Measurements from ENCODE around the gene SLC29A2.

Gene SLC29A2

GRCh38 chr11:66418168-66418985, 46.8 kb upstream of the SLC29A2 start:
- no peaks in the 10 kb centered on the region for H3K36me3 ChIP-seq (ENCODE audit: control insufficient read depth in 2 of 2, insufficient read depth in 1 of 2, low read length in 2 of 2)
- no peaks in the 10 kb centered on the region for H3K9me3 ChIP-seq (ENCODE audit: control insufficient read depth, insufficient read depth, low read depth, low read length)
- CTCF ChIA-PET: interaction anchor here (0.7 to 4.0 kb wide), 16 partner anchors 9 to 291 kb away, joined by 3 to 50 read pairs (median 3); no protein-coding TSS in a partner anchor
- no peak overlapping the region for H3K4me3 ChIP-seq (ENCODE audit: low read depth, low read length)
- no peak overlapping the region for H3K27ac ChIP-seq (ENCODE audit: extremely low read depth, low read depth, low read length)
- POLR2A ChIA-PET: interaction anchor here (0.5 to 1.5 kb wide), 3 partner anchors 9 to 102 kb away, joined by 3 to 6 read pairs (median 3); partner anchors contain the start of genes CD248 and MRPL11
- no peaks in the 10 kb centered on the region for H3K4me1 ChIP-seq (ENCODE audit: control insufficient read depth, insufficient read depth, low read length)
- no peak for TF ChIP-seq ZNF704 (tag by site-specific recombination; IDR thresholded peaks at IDR 0.05)
- 0 out of 2 replicates have a peak, but pooled peaks have one; percentile 4 for TF ChIP-seq ZNF623 (tag by site-specific recombination; IDR thresholded peaks at IDR 0.05)
- TF ChIP-seq ATF2 (tag by site-specific recombination; IDR thresholded peaks at IDR 0.05; ENCODE audit: low read depth): no peak
- TF ChIP-seq SCRT1 (tag by site-specific recombination; IDR thresholded peaks at IDR 0.05; ENCODE audit: borderline replicate concordance): no peak
- no peak for TF ChIP-seq ZNF488 (tag by site-specific recombination; IDR thresholded peaks at IDR 0.05)
- TF ChIP-seq PRDM6 (tag by site-specific recombination; IDR thresholded peaks at IDR 0.05): no peak
- no peak for TF ChIP-seq INSM2 (tag by site-specific recombination; IDR thresholded peaks at IDR 0.05)
- TF ChIP-seq ZNF341 (tag by site-specific recombination; IDR thresholded peaks at IDR 0.05; ENCODE audit: low read depth): 0 out of 2 replicates have a peak, but pooled peaks have one; percentile 15
- no peak for TF ChIP-seq ZNF791 (tag by site-specific recombination; IDR thresholded peaks at IDR 0.05)
- TF ChIP-seq ZSCAN4 (tag by site-specific recombination; IDR thresholded peaks at IDR 0.05): no peak
- no peak for TF ChIP-seq ZNF518A (tag by site-specific recombination; conservative IDR thresholded peaks at IDR 0.05; ENCODE audit: low read depth)
- TF ChIP-seq TCF7L2 (IDR thresholded peaks at IDR 0.05; ENCODE audit: borderline replicate concordance, low read depth, low read length): no peak
- no peak for TF ChIP-seq ZNF624 (tag by site-specific recombination; IDR thresholded peaks at IDR 0.05)
- TF ChIP-seq ZNF777 (tag by site-specific recombination; IDR thresholded peaks at IDR 0.05; ENCODE audit: borderline replicate concordance): no peak
- TF ChIP-seq ZNF48 (tag by site-specific recombination; IDR thresholded peaks at IDR 0.05): no peak
- TF ChIP-seq ZNF10 (tag by site-specific recombination; IDR thresholded peaks at IDR 0.05): no peak
- TF ChIP-seq ZNF510 (tag by site-specific recombination; IDR thresholded peaks at IDR 0.05; ENCODE audit: insufficient replicate concordance): no peak
- TF ChIP-seq ZNF169 (tag by site-specific recombination; IDR thresholded peaks at IDR 0.05): no peak
- TF ChIP-seq ZNF747 (tag by site-specific recombination; IDR thresholded peaks at IDR 0.05): no peak
- no peak for TF ChIP-seq MZF1 (tag by site-specific recombination; IDR thresholded peaks at IDR 0.05; ENCODE audit: borderline replicate concordance)
- no peak for TF ChIP-seq HOXD13 (CRISPR knock-in tag; IDR thresholded peaks at IDR 0.05; ENCODE audit: borderline replicate concordance)

Data from HEK293 (cell line).